Globus pallidus (tissue), 1 donor: Measurements from ENCODE around the gene RNU7-1.

Experiments
- DNase-seq: peaks from one replicate; pipeline ENCODE4 v3.0.0-alpha.2; 2015; ENCODE audit warnings: low spot score

RNU7-1 gene

DNA sequence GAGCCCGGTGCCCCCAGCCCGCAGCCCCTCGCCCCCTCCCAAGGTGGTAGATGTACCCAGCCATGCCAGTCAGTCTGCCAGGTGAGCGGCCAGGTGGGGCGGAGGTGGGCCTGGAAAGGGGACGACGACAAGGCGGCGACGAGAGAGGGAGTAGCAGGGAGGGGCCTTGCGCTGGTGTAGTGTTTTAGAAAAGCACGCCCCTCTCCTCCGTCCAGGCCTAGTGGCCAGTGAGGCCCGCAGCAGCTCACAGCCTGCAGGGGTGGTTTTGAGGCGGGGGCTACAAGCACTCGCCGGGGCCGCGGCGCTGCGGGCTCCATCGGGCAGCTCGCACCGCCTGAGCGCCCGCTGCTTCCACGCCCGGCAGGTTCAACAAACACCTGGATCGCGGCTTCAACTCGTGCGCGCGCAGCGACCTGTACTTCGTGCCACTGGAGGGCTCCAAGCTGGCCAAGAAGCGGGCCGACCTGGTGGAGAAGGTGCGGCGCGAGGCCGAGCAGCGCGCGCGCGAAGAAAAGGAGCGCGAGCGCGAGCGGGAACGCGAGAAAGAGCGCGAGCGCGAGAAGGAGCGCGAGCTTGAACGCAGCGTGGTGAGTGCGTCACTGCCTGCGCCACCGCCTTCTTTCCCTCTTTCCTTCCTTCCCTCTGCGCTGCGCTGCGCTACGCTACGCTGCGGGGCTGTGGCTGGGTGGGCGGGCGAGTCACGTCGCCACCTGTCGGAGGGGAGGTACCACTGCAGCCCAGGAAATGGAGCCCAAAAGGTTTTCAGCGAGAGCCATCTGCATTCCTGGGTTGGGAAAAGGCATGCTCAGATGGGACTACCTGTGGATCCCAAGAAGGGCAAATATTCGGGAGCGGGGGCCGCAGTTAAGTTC is 5.9 kb upstream of the RNU7-1 start:
- peak; percentile 95 for DNase-seq

DNA sequence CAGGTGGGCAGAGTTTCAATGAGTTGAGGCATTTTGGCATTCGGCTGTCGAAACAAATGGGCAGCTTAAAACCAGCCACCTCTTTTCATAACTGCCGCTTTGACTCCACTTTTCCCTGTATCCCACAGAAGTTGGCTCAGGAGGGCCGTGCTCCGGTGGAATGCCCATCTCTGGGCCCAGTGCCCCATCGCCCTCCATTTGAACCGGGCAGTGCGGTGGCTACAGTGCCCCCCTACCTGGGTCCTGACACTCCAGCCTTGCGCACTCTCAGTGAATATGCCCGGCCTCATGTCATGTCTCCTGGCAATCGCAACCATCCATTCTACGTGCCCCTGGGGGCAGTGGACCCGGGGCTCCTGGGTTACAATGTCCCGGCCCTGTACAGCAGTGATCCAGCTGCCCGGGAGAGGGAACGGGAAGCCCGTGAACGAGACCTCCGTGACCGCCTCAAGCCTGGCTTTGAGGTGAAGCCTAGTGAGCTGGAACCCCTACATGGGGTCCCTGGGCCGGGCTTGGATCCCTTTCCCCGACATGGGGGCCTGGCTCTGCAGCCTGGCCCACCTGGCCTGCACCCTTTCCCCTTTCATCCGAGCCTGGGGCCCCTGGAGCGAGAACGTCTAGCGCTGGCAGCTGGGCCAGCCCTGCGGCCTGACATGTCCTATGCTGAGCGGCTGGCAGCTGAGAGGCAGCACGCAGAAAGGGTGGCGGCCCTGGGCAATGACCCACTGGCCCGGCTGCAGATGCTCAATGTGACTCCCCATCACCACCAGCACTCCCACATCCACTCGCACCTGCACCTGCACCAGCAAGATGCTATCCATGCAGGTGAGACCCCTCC is 5.0 kb upstream of the RNU7-1 start:
- no peak for DNase-seq

DNA sequence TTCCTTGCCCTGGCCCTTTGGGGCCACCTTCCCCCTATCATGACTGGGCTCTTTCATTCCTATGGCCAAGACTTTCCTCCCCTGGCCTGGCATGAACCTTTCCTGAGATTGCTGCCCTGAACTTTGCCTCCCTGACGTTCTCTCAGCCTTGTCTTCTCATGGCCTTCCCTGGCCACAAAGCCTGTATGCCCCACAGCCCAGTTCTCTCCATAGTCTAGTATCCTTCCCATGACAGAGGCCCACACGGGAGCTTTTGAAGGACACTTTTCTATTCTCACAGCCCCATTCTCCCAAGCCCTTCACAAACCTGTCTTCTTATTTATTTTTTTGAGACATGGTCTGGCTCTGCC is 4.5 kb upstream of the RNU7-1 start:
- no peak for DNase-seq

DNA sequence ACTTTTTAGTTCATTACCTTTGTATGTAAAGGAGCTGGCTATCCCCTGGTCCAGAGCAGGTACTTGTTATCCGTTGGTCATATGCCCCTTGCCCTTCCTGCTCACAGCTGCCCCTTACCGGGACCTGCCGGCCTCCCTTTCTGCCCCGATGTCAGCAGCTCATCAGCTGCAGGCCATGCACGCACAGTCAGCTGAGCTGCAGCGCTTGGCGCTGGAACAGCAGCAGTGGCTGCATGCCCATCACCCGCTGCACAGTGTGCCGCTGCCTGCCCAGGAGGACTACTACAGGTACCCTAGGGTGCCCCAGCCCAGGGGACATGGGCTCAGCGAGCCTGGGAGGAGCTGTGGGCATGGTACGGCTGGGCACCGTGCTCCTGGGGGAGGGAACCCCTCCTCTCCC is 2.3 kb upstream of the RNU7-1 start:
- no peak for DNase-seq

DNA sequence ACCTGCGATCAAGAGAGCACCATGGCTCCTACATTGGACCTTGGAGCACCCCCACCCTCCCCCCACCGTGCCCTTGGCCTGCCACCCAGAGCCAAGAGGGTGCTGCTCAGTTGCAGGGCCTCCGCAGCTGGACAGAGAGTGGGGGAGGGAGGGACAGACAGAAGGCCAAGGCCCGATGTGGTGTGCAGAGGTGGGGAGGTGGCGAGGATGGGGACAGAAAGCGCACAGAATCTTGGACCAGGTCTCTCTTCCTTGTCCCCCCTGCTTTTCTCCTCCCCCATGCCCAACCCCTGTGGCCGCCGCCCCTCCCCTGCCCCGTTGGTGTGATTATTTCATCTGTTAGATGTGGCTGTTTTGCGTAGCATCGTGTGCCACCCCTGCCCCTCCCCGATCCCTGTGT is 1.8 kb upstream of the RNU7-1 start:
- no peak for DNase-seq

DNA sequence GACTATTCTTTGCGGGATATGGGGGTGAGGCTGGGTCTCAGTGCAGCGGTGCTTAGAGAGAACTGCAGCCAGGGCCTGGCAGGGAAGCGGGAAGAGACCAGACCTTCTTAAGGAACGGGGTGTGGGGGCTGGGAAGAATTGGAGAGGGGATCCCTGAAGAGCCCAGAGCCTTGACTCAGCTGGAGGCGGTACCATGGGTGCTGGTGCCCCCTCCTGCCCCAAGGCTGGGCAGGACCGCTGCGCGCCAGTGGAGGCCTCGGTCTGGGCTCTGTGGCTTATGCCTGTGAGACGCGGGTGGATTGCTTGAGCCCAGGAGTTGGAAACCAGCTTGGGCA is 1.3 kb upstream of the RNU7-1 start:
- DNase-seq, result no peak

DNA sequence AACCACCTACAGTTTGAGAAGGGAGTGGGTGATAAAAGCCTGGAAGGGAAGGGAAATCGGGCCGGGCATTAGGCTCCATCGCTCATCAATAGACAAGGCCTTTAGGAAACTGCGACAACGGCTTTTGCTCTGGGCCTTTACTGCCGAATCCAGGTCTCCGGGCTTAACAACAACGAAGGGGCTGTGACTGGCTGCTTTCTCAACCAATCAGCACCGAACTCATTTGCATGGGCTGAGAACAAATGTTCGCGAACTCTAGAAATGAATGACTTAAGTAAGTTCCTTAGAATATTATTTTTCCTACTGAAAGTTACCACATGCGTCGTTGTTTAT is 261 bp upstream of the RNU7-1 start:
- peak; percentile 96 for DNase-seq

DNA sequence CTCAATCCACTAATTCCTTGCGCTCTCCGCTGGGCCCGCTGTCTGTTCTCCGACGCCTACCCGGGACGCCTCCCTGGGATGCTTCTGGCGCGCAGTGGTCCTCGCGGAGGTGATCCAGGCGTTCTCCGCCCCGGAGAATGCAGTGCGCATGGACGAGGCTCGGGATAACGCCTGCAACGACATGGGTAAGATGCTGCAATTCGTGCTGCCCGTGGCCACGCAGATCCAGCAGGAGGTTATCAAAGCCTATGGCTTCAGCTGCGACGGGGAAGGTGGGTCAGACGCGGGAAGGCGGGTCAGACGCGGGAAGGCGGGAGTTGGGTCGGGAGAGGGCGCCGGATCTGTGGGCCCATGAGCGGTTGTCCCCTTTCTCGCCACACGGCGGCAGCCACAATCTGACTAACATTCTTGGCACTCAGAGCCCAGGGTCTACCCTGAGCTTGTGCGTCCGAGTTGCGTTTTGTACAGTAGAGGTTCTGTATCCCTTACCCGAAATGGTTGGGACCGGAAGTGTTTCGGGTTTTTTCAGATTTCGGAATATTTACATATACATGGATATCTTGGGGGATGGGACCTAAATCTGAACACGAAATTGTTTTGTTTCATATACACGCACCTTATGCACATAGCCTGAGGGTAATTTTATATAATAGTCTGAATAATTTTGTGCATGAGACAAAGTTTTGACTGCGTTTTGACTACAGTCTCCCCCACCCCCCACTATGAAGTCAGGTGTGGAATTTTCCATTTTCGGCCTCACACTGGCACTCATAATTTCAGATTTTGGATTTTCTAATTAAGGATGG is 968 bp downstream of the RNU7-1 start:
- peak; percentile 91 for DNase-seq

DNA sequence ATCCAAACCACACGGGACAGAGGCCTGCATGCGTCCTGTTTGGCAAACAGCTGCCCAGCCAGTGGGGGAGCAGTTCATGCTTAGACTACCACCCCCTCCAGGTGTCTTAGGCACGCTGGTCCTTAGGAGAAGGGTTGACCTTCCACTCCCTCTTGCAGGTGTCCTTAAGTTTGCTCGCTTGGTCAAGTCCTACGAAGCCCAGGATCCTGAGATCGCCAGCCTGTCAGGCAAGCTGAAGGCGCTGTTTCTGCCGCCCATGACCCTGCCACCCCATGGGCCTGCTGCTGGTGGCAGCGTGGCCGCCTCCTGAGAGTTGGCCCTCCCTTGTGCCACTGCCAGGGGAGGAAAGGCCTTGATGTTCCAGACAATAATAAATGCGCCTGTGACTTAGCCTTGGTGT is 2.0 kb downstream of the RNU7-1 start:
- DNase-seq, result no peak

DNA sequence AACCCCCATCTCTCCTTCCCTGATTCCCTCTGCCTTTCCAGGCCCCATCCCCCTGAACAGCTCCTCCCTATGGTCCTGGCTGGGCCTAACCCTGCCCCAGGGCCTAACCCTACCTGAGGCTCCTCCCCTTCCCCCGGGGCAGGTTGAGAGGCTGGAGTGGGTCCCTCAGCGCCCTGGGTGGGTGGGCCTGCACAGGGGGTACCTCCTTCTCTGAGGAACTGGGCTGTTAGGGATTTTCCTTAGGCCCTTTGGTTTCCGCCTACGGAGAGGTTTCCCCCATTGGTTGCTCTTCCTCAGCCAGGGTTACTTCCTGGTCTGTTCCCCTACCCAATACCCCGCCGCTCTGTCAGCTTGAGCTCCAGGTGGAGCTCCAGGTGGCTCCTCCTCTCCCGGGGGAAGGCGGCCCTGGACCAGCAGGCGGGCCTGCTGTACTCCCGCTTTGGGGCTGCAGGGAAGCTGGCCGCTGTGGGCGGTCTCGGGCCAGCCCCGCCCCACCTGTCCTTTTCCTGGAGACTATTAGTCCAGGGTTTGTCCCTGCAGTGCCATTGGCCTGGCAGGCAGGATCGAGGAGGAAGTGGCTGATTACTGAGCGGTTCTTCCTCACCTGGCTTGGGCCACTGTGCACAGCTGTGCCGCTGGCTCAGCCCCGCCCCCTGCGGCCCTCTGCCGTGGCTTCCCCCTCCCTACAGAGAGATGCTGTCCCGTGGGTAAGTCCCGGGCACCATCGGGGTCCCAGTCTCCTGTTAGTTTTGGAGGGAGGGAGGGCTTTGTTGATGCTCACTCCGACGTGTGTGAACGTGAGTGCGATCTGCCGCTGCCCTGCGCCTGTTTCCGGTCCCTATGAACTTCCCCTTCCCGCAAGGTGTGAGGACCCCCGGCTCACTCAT is 2.7 kb downstream of the RNU7-1 start:
- no peak for DNase-seq

DNA sequence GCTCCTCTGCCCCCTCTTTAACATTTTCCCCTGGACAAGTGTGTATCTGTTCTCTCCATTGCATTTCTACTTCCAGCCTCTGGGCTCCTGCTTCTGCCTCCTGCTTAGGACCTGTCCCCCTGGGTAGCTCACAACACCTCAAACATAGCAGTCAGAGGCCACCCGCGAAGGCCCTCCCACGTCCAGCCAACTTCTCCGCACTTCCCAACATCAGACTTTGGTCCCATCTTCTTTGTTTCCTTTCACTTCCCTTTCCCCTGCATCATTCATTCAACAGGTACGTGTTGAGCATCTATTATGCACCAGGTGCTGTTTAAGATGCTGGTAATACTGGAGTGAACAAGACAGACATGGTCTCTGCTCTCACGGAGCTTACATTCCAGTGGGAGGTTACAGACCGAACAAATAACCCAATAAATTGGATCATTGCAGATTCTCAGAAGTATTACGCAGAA is 3.3 kb downstream of the RNU7-1 start:
- DNase-seq, result no peak

DNA sequence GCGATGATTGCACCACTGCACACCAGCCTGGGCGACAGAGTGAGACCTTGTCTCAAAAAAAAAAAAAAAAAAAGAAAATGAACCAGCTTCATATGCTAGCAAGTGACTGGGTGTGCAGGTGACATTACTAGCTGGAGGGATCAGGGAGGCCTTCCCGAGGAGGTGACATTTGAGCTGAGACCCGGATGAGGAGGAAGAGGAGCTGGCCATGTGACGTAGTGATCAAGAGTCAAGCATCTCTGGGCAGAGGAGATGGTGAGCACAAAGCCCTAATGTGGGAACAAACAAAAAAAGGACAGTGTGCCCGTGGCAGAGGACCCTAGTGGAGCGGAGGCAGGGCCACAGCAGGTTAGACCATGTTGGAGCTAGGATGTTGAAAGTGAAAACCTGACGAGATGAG is 4.0 kb downstream of the RNU7-1 start:
- no peak for DNase-seq

DNA sequence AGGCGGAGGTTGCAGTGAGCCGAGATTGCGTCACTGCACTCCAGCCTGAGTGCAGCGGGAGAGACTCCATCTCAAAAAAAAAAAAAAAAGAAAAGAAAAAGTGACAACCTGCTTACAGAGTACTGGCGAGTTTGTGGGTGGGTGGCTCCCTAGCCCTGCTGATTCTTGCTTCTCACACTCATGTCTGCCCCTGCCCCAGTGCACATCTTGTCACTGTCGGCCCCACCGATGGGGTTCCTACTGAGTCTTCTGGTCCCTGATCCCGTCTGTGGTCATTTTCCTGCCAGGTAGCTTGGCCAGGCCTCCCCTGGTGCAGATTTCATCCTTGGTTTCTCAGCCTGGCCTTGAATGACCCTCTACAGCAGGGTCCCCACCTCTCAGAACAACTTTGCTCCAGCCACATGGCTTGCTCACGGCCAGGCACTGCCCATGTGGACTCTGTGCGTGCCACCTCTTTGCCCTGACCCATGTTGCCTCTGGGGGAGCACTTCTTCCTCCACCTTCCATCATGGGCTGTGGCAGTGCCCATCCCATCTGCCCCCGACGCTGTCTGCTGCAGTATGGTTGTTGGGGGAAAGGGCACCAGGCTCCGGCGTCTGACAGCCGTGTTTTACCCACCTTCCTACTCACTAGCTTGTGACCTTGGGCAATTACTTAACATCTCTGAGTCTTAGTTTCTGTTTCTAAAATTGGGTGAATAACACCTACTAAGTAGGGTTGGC is 5.4 kb downstream of the RNU7-1 start:
- no peak for DNase-seq

DNA sequence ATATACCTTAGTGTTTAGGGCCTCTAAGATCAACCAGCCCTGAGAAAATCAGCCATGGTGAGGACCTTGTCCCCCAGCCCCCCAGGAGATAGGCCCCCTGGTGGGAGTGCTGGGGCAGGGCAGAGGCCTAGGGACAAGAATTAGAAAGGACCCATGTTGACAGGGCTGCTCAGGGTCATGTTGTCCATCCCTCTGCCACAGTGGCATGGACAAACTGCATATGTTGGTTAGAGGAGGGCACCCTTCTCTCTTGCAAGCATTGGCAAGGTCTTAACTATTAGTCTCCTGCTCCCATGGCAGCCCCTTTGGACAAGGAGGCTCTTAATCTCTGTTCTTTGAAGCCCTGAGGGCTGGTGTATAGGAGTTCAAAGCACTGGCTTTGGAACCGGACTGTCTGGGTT is 6.8 kb downstream of the RNU7-1 start:
- no peak for DNase-seq

DNA sequence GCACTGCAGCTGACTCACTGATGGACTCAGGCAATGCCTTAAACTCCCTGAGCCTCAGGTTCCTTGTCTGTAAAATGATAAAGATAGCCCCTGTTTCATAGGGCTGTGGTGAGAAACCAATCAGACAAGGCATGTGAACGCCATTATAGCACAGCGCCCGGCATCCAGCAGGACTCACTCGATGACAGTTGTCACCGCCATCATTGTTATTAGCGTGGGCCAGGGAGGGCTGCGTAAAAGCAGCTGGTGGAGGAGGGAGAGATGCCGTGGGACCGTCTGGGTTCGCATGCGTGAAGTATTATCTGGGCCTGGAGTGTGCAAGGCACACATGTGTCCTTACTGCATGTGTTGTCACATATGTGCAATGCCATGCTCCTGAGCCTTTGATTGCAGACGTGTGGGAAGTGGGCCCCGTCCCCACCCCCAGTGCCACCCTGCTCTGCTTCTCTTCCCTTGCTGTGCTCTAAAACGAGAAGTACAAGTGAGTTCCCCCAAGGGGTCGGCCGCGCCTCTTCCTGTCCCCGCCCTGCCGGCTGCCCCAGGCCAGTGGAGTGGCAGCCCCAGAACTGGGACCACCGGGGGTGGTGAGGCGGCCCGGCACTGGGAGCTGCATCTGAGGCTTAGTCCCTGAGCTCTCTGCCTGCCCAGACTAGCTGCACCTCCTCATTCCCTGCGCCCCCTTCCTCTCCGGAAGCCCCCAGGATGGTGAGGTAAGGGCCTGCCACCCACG is 7.4 kb downstream of the RNU7-1 start, which contains the start of gene PTPN6:
PTPN6 (plus strand) TSS at position 546 of the 730 bp plus-strand sequence; CDS start at position 703, 157 bp downstream.
- DNase-seq, result no peak

DNA sequence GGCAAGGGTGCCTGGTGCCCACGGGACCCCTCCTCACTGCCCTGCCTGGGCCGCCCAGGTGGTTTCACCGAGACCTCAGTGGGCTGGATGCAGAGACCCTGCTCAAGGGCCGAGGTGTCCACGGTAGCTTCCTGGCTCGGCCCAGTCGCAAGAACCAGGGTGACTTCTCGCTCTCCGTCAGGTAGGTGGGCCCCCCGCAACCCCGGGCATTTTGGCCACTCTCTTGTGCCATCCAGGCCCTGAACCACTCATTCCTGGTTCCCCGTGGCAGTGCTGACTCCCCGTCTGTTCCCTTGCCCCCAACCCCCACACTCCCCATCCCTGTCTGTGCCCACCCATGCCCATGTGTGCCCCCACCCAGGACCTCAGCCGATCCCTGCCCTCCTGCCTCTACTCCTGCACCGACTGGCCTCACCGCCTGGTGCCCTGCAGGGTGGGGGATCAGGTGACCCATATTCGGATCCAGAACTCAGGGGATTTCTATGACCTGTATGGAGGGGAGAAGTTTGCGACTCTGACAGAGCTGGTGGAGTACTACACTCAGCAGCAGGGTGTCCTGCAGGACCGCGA is 8.0 kb downstream of the RNU7-1 start:
- no peak for DNase-seq

DNA sequence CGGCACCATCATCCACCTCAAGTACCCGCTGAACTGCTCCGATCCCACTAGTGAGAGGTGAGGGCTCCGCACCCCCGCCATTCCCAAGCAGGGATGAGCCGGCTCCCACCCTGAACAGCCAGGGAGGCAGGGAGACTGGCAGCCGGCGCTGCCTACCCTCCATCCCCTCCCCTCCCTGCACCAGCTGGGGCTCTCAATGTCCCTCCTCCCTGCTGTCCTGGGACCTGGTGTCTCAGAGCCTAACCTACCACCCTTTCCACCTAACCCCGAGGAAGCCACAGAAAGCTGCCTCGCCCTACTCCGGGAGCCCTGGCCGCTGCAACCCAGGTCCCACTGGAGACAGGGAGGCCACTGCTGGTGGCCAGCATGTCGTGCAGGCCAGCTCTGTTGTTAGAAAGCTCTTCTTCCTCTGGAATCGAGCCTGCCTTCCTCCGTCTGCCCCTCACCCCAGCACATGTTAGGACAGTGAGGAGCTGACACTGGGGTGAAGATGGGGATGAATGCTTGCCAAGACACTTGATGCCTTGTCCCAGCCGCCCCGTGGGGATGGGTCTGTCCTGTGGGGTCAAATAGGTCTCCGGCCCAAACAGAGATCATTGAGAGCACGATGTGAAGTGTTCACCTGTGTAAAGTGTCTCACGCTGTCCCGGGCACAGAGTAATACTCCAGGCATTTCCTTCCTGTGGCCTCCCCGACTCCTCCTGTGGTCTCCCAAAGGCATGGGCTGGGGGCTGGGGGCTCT is 8.7 kb downstream of the RNU7-1 start:
- DNase-seq, result no peak

DNA sequence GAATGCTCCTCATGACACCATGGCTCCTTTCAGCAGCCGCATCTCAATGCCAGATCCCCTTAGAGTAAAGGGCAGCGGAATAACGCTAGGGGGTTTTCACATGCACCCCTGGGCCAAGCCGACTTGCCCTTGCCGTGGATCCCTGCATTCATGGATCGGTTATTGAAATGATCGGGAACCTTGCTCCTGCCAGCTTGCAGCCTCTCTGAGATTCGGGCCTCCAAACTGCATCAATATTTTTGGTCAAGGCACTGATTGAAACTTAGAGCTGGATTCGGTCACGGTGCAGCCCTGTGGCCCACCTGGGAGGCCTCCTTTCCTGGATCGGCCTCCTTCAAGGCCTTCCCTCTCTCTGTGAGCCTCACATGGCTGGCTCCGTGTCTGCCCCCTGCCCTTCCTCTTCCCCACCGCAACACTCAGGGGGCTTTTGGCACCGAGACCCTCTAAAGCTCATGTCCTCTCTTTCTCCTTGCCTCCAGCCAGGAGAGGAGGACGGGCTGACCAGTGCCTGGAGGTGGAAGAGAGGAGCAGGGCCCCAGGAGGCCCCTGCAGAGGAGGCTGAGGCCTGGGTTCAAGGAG is 9.3 kb downstream of the RNU7-1 start:
- DNase-seq, result no peak
